Karpas-422 (cell line): Measurements from ENCODE around the gene TFF2. TPM values are rescaled to one million over a fixed set of nuclear protein-coding genes. Genes with fewer than 3 reads are reported as not detected.

Source experiments
- DNase-seq: peaks from one replicate; pipeline ENCODE4 v3.0.0-alpha.2; 2015
- H2AFZ ChIP-seq: fragments of 200-600 bp; sonication (generic); 2 replicates; pipeline ENCODE4 v1.6.1; 2014; ENCODE audit warnings: antibody characterized with exemption, low read length, mixed read lengths
- H3K27ac ChIP-seq: fragments of 200-600 bp; sonication (generic); 2 replicates; pipeline ENCODE4 v1.5.1; 2014; ENCODE audit warnings: mild to moderate bottlenecking, low read length, moderate library complexity
- H3K27me3 ChIP-seq: fragments of 200-600 bp; sonication (generic); 2 replicates; pipeline ENCODE4 v1.6.1; 2014; ENCODE audit warnings: low read length, mixed read lengths
- H3K36me3 ChIP-seq: fragments of 200-600 bp; sonication (generic); 2 replicates; pipeline ENCODE4 v1.6.1; 2014; ENCODE audit warnings: low read length, mixed read lengths; ENCODE audit not compliant: insufficient read depth
- H3K4me1 ChIP-seq: fragments of 200-600 bp; sonication (generic); 2 replicates; pipeline ENCODE4 v1.6.1; 2014; ENCODE audit warnings: mild to moderate bottlenecking, low read length, mixed read lengths
- H3K4me2 ChIP-seq: fragments of 200-600 bp; sonication (generic); 2 replicates; pipeline ENCODE4 v1.6.1; 2014; ENCODE audit warnings: low read length, low read depth, mild to moderate bottlenecking; ENCODE audit not compliant: poor library complexity, severe bottlenecking
- H3K4me3 ChIP-seq: fragments of 200-600 bp; sonication (generic); 2 replicates; pipeline ENCODE4 v1.5.1; 2014; ENCODE audit warnings: mild to moderate bottlenecking, antibody characterized with exemption, low read length, mixed read lengths
- H3K79me2 ChIP-seq: fragments of 200-600 bp; sonication (generic); 2 replicates; pipeline ENCODE4 v1.6.1; 2014; ENCODE audit warnings: mild to moderate bottlenecking, low read length, mixed read lengths
- H3K9ac ChIP-seq: fragments of 200-600 bp; sonication (generic); 2 replicates; pipeline ENCODE4 v1.6.0; 2014; ENCODE audit warnings: low read length
- H3K9me2 ChIP-seq: fragments of 200-600 bp; sonication (generic), shearing (Covaris generic); replicated peaks from 2 replicates; pipeline ENCODE4 v1.6.0; 2014; ENCODE audit warnings: mild to moderate bottlenecking, low read length, moderate library complexity; ENCODE audit not compliant: insufficient read depth
- H3K9me3 ChIP-seq: fragments of 300-700, 200-600 bp; sonication (generic); 2 replicates; pipeline ENCODE4 v1.6.1; 2014; ENCODE audit warnings: low read length, mixed read lengths
- H4K20me1 ChIP-seq: fragments of 200-600 bp; sonication (generic); 2 replicates; pipeline ENCODE4 v1.6.1; 2014; ENCODE audit warnings: mild to moderate bottlenecking, antibody characterized with exemption, low read length, low read depth; ENCODE audit not compliant: insufficient read depth
- total RNA-seq: library from RNA; depleted of rRNA; stranded (reverse); fragments of >200 nt; shearing (Covaris generic); gene quantifications from 2 replicates; pipeline ENCODE4 v1.2.3, GENCODE V29; 2014; ENCODE audit warnings: low replicate concordance

TFF2 gene
- total RNA-seq, 1 experiment from 2014 or later = not detected

GRCh38 chr21:42314616-42315295, 36.0 kb downstream of the TFF2 start:
- no peak overlapping the region for H3K4me3 ChIP-seq
- no peak overlapping the region for H3K27ac ChIP-seq
- H2AFZ ChIP-seq = no peak overlapping the region
- DNase-seq = no peak
- no peaks in the 10 kb centered on the region for H3K27me3 ChIP-seq
- no peak overlapping the region for H3K9ac ChIP-seq
- peaks cover 8% of the 10 kb centered on the region; the same call in 1 of the 2 replicates for H4K20me1 ChIP-seq
- no peaks in the 10 kb centered on the region for H3K36me3 ChIP-seq
- H3K79me2 ChIP-seq = no peaks in the 10 kb centered on the region
- no peak overlapping the region for H3K4me2 ChIP-seq
- H3K9me2 ChIP-seq = no peaks in the 10 kb centered on the region
- H3K4me1 ChIP-seq = no peaks in the 10 kb centered on the region
- no peaks in the 10 kb centered on the region for H3K9me3 ChIP-seq

- no peak overlapping the region for H3K4me2 ChIP-seq
- H3K4me3 ChIP-seq = no peak overlapping the region
- H3K79me2 ChIP-seq = no peaks in the 10 kb centered on the region
- H3K4me1 ChIP-seq = no peaks in the 10 kb centered on the region
- no peak overlapping the region for H2AFZ ChIP-seq
- H4K20me1 ChIP-seq = peaks cover 8% of the 10 kb centered on the region; the same call in 1 of the 2 replicates
- no peak for DNase-seq
- no peak overlapping the region for H3K27ac ChIP-seq
- no peaks in the 10 kb centered on the region for H3K36me3 ChIP-seq
- H3K9me2 ChIP-seq = no peaks in the 10 kb centered on the region
- no peaks in the 10 kb centered on the region for H3K27me3 ChIP-seq
- H3K9me3 ChIP-seq = no peaks in the 10 kb centered on the region
- no peak overlapping the region for H3K9ac ChIP-seq
Measured at GRCh38 chr21:42313501-42313969, 37.3 kb downstream of the TFF2 start.

GRCh38 chr21:42312626-42313104, 38.1 kb downstream of the TFF2 start:
- H3K4me2 ChIP-seq = no peak overlapping the region
- H2AFZ ChIP-seq = no peak overlapping the region
- no peaks in the 10 kb centered on the region for H3K27me3 ChIP-seq
- H4K20me1 ChIP-seq = peaks cover 8% of the 10 kb centered on the region; the same call in 1 of the 2 replicates
- H3K9me2 ChIP-seq = no peaks in the 10 kb centered on the region
- no peak overlapping the region for H3K4me3 ChIP-seq
- H3K9ac ChIP-seq = no peak overlapping the region
- no peaks in the 10 kb centered on the region for H3K36me3 ChIP-seq
- H3K9me3 ChIP-seq = no peaks in the 10 kb centered on the region
- no peak overlapping the region for H3K27ac ChIP-seq
- no peak for DNase-seq
- H3K4me1 ChIP-seq = no peaks in the 10 kb centered on the region
- no peaks in the 10 kb centered on the region for H3K79me2 ChIP-seq

GRCh38 chr21:42311816-42312625, 38.8 kb downstream of the TFF2 start:
- no peak for DNase-seq
- Histone ChIP-seq H3K4me2 (no peak overlapping the region), H3K79me2 (no peaks in the 10 kb centered on the region), H3K36me3 (no peaks in the 10 kb centered on the region), H4K20me1 (peaks cover 8% of the 10 kb centered on the region; the same call in 1 of the 2 replicates), H3K27ac (no peak overlapping the region), H3K9ac (no peak overlapping the region), H3K27me3 (no peaks in the 10 kb centered on the region), H3K9me3 (no peaks in the 10 kb centered on the region), H3K4me1 (no peaks in the 10 kb centered on the region), H3K4me3 (no peak overlapping the region), H2AFZ (no peak overlapping the region), H3K9me2 (no peaks in the 10 kb centered on the region)

GRCh38 chr21:42311160-42311559, 39.6 kb downstream of the TFF2 start:
- H3K9me2 ChIP-seq = no peaks in the 10 kb centered on the region
- no peak for DNase-seq
- no peak overlapping the region for H3K9ac ChIP-seq
- H3K4me3 ChIP-seq = no peak overlapping the region
- H3K36me3 ChIP-seq = no peaks in the 10 kb centered on the region
- H4K20me1 ChIP-seq = peaks cover 8% of the 10 kb centered on the region; the same call in 1 of the 2 replicates
- no peak overlapping the region for H3K4me2 ChIP-seq
- H2AFZ ChIP-seq = no peak overlapping the region
- H3K9me3 ChIP-seq = no peaks in the 10 kb centered on the region
- H3K27me3 ChIP-seq = no peaks in the 10 kb centered on the region
- H3K79me2 ChIP-seq = no peaks in the 10 kb centered on the region
- H3K4me1 ChIP-seq = no peaks in the 10 kb centered on the region
- no peak overlapping the region for H3K27ac ChIP-seq

- H3K4me3 ChIP-seq = no peak overlapping the region
- H3K9me3 ChIP-seq = no peaks in the 10 kb centered on the region
- no peaks in the 10 kb centered on the region for H3K9me2 ChIP-seq
- H4K20me1 ChIP-seq = peaks cover 8% of the 10 kb centered on the region; the same call in 1 of the 2 replicates
- H3K4me1 ChIP-seq = no peaks in the 10 kb centered on the region
- H3K9ac ChIP-seq = no peak overlapping the region
- no peaks in the 10 kb centered on the region for H3K36me3 ChIP-seq
- no peaks in the 10 kb centered on the region for H3K79me2 ChIP-seq
- H2AFZ ChIP-seq = no peak overlapping the region
- no peak overlapping the region for H3K4me2 ChIP-seq
- H3K27ac ChIP-seq = no peak overlapping the region
- no peak for DNase-seq
- H3K27me3 ChIP-seq = no peaks in the 10 kb centered on the region
Measured at GRCh38 chr21:42310411-42311001, 40.3 kb downstream of the TFF2 start.

- Histone ChIP-seq H3K4me1 (no peaks in the 10 kb centered on the region), H3K27ac (no peak overlapping the region), H3K27me3 (no peaks in the 10 kb centered on the region), H2AFZ (no peak overlapping the region), H3K9me3 (no peaks in the 10 kb centered on the region), H3K9me2 (no peaks in the 10 kb centered on the region), H3K4me3 (no peak overlapping the region), H3K79me2 (no peaks in the 10 kb centered on the region), H3K36me3 (no peaks in the 10 kb centered on the region), H3K9ac (no peak overlapping the region), H4K20me1 (peaks cover 3% of the 10 kb centered on the region; the same call in 1 of the 2 replicates), H3K4me2 (no peak overlapping the region)
- peak; percentile 84 for DNase-seq
Measured at GRCh38 chr21:42309753-42310213, 41.0 kb downstream of the TFF2 start.
